ENCODE measurements around the gene PLXNA4.

- TF ChIP-seq CTCF (IDR thresholded peaks at IDR 0.05 in 2 of 3, conservative IDR thresholded peaks at IDR 0.05 in 1 of 3; ENCODE audit: borderline replicate concordance in 1 of 3, insufficient read depth in 1 of 3, low read depth in 2 of 3, low read length in 2 of 3) (no peak), POLR2A (IDR thresholded peaks at IDR 0.05; ENCODE audit: borderline replicate concordance, extremely low read depth, insufficient read depth, insufficient read length) (no peak), CEBPB (IDR thresholded peaks at IDR 0.05; ENCODE audit: low read depth) (no peak), MAX (IDR thresholded peaks at IDR 0.05) (no peak), ELF1 (IDR thresholded peaks at IDR 0.05; ENCODE audit: borderline replicate concordance, low read depth) (no peak), RAD21 (IDR thresholded peaks at IDR 0.05; ENCODE audit: low read depth) (no peak), POLR2AphosphoS5 (IDR thresholded peaks at IDR 0.05; ENCODE audit: low read depth, low read length) (no peak), FOSL1 (IDR thresholded peaks at IDR 0.05; ENCODE audit: low read depth) (no peak), ZNF274 (IDR thresholded peaks at IDR 0.05; ENCODE audit: low read depth, low read length) (no peak), JUND (IDR thresholded peaks at IDR 0.05) (no peak), YY1 (IDR thresholded peaks at IDR 0.05; ENCODE audit: extremely low read depth, insufficient replicate concordance, low read depth, low read length) (no peak), REST (IDR thresholded peaks at IDR 0.05; ENCODE audit: low read depth) (no peak), CBX3 (IDR thresholded peaks at IDR 0.05; ENCODE audit: low read depth) (no peak), SIN3A (IDR thresholded peaks at IDR 0.05; ENCODE audit: low read depth) (no peak)
Measured at GRCh38 chr7:132076301-132077035, 499.8 kb downstream of the PLXNA4 start.
